DMS 273 (cell line): ENCODE results near the gene BCAT1.
"Not testable (repeated sequence)": the region's sequence is repeated elsewhere in the genome, so short reads cannot be mapped to it uniquely, and the experiment has no call there.

ENCODE experiments used
- DNase-seq: peaks from one replicate; lab custom pipeline; 2025; ENCODE audit not compliant: unreplicated experiment; lab: John Stamatoyannopoulos, UW

The BCAT1 gene

GRCh38 chr12:24860546-24860945 is 88.4 kb downstream of the BCAT1 start:
- no peak for DNase-seq

GRCh38 chr12:24856541-24856940 is 92.4 kb downstream of the BCAT1 start:
- no peak for DNase-seq

GRCh38 chr12:24854908-24855307 is 94.0 kb downstream of the BCAT1 start:
- DNase-seq, result no peak

- DNase-seq, result no peak
Measured at GRCh38 chr12:24854017-24854416, 94.9 kb downstream of the BCAT1 start.

GRCh38 chr12:24853588-24853987 is 95.3 kb downstream of the BCAT1 start:
- no peak for DNase-seq

- no peak for DNase-seq
Measured at GRCh38 chr12:24853094-24853493, 95.8 kb downstream of the BCAT1 start.

- DNase-seq, result peak; percentile 11
Measured at GRCh38 chr12:24852420-24852819, 96.5 kb downstream of the BCAT1 start.

GRCh38 chr12:24851883-24852282 is 97.0 kb downstream of the BCAT1 start:
- not testable (repeated sequence) for DNase-seq

- DNase-seq, result no peak
Measured at GRCh38 chr12:24851341-24851740, 97.6 kb downstream of the BCAT1 start.

GRCh38 chr12:24850496-24850895 is 98.4 kb downstream of the BCAT1 start:
- DNase-seq, result no peak

- DNase-seq, result peak; percentile 3
Measured at GRCh38 chr12:24848941-24849477, 99.9 kb downstream of the BCAT1 start.

GRCh38 chr12:24846689-24847088 is 102.2 kb downstream of the BCAT1 start:
- DNase-seq, result no peak

GRCh38 chr12:24845615-24846014 is 103.3 kb downstream of the BCAT1 start:
- no peak for DNase-seq

- no peak for DNase-seq
Measured at GRCh38 chr12:24840046-24840800, 108.7 kb downstream of the BCAT1 start.

GRCh38 chr12:24839268-24839791 is 109.6 kb downstream of the BCAT1 start:
- DNase-seq, result no peak

GRCh38 chr12:24838531-24838950 is 110.4 kb downstream of the BCAT1 start:
- no peak for DNase-seq

GRCh38 chr12:24835377-24835776 is 113.5 kb downstream of the BCAT1 start:
- no peak for DNase-seq

- no peak for DNase-seq
Measured at GRCh38 chr12:24833513-24833912, 115.4 kb downstream of the BCAT1 start.

- no peak for DNase-seq
Measured at GRCh38 chr12:24823808-24824515, 124.9 kb downstream of the BCAT1 start.

- no peak for DNase-seq
Measured at GRCh38 chr12:24822121-24822899, 126.6 kb downstream of the BCAT1 start.

GRCh38 chr12:24821691-24822090 is 127.2 kb downstream of the BCAT1 start:
- DNase-seq, result no peak
